ENCODE results near the gene PKIG. TPM values are rescaled to one million over a fixed set of nuclear protein-coding genes. Genes with fewer than 3 reads are reported as not detected.

PKIG gene
- total RNA-seq, 1 donor from 2014 or later = 326 TPM

DNA sequence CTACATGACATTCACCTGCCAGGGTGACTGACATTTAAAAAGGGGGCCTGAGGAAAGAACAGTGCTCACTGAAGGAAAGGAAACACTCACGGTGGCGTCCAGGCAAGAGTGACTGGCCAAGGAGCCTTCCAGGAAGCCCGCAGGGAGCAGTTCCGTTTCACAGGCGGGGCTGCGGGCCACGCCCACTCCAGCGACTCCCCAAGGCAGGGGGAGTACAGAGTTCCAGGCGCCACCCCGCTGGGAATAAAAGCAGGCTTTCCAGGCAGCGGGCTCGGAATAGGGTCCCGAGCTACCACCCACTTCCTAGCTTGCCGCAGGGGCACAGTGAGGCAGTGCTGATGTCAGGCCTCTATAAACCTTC lies 34.2 kb downstream of the PKIG start:
- DNase-seq (ENCODE audit: low read depth, low spot score) = no peak

DNA sequence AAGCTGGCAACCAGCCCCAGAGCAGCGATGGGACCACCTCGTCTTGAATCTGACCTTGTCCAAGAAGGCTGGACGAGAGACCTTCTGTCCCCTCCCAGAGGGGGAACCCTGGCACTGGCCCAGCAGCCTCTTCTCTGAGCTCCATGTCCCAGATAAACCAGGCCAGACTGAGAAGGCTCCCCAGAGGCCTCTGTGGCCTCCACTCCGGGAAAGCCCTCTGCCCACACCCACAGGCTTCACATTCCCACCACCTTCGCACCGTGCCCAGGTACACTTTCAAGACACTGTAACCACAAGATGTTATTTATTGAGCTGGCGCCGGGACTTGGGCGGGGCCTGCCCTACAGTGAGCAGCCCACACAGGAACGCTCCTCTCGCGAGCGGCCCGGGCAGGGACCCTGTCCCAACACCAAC lies 35.9 kb downstream of the PKIG start:
- no peak for DNase-seq (ENCODE audit: low read depth, low spot score)

DNA sequence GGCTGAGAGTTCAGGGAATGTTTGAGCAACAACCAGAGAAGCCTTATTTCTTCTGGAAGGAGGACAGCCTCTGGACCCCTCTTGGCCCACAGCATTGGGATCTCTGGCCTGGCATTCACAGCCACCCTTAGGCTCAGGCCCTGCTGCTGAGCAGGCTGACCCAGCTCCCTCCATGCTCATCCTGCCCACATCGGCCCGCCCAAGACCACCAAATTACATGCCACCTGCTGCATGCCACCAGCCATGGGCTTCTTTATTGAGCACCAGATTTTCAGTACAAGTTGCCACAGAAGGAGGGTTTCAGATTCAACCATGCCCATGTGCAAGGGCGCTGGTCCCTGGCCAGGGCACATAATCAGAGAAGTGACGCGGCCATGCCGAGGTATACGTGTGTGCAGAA lies 36.9 kb downstream of the PKIG start:
- DNase-seq (ENCODE audit: low read depth, low spot score) = no peak

DNA sequence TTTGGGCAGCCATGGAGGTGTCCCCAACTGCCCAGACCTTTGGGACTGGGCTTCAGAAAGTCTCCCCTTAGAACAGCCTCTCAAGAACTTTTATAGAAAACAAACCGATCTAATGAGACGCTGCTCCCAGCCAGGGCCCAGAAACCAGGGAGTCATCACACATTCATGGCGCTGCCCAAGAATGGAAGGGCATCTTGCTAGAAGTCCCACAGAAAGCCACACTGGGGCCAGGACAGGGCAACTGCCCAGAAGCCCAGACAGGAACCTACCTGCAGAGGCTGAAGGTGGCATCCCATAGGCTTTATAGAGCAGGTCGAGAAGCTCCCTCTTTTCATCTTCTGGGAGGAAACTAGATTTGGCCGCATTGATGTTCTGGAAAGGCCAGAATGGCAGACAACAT lies 37.7 kb downstream of the PKIG start:
- no peak for DNase-seq (ENCODE audit: low read depth, low spot score)

DNA sequence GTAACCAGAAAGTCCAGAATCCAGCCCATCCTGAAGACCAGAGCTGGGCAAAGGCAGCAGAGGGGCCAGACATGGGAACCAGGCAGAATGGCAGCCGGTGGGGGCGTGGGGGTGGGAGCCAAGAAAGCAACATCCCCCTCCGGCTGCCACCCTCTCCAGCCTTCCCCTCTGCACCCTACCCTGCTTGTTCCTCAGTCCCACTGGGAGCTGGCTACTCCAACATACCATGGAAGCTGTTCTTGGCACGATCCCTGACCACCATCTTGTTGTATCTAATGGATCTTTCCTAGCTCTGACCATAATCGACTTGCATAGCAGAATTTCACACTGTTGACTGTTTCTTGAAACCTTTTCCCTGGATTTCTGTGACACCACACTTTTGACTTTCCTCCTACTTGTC lies 38.9 kb downstream of the PKIG start:
- no peak for DNase-seq (ENCODE audit: low read depth, low spot score)

DNA sequence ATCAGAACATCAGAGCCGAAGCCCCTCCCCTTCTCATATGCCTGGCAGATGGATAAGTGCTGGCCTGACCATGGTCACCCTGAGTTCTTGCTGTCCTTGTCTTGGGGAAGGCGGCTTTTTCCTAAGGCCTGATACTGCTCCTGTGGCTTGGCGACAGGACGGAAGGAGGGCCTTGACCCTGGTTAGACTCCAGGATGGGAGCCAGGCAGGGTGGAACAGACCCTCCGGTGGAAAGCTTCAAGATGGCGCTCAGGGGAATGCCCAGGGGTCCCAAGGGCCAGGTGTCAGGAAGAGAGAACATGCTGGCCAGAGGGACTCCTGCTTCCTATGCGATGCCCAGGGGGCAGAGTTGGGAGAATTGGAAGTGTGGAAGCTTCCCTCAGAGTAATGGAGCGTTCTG lies 39.6 kb downstream of the PKIG start:
- DNase-seq (ENCODE audit: low read depth, low spot score) = no peak

DNA sequence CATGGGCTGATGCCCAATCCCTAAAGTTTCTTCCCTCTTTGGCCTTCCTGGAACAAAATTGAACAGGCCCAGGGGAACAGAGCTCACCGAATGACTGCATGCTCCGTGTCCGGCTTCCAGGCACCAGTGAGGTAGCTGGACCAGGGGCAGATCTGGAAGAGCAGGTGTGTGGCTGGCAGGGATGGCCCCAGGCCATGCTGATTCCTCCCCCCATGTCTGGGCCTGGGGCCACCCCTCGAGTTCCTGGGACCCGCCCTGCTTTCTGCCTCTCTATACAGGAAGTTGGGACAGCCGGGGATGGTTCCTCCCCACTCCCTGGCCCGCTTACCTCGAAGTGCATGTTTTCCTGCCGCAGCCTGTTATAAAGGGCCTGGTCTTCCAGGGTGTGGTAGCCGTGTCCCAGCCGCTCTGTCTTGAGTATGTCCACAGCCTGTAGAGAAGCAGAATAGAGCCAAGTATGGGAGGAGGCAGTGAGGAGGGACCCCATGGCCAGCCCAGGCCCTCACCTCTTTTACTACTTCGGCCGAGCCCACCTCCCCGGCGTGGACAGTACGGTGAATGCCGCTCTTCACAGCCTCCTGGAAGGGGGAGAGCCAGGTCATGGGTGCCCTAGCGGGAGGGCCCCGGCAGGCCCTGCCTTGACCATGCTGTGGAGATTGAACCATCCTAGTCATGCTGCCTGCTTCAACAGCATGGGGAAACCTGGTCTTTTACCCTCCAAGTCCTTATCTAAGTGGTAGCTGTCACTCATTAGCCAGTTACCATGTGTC lies 40.3 kb downstream of the PKIG start:
- no peak for DNase-seq (ENCODE audit: low read depth, low spot score)

DNA sequence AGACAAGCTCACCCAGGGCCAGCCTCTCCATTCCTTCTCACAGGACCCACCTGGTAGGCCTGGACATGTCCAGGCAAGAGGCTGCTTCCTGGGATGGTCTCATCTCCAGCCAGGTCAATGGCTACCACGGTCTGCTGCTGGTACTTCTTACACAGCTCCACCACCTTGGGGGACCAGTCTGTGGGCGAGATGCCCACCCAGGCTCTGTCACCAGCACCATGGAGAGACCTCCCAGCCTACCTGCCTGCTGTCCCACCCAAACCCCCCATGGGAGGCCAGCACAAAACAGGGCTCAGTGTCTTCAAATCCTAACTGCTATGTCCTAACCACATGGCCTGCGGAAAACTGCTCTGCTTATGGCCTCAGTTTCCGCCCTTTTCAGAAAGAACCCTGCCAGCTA lies 41.8 kb downstream of the PKIG start:
- DNase-seq (ENCODE audit: low read depth, low spot score) = no peak

DNA sequence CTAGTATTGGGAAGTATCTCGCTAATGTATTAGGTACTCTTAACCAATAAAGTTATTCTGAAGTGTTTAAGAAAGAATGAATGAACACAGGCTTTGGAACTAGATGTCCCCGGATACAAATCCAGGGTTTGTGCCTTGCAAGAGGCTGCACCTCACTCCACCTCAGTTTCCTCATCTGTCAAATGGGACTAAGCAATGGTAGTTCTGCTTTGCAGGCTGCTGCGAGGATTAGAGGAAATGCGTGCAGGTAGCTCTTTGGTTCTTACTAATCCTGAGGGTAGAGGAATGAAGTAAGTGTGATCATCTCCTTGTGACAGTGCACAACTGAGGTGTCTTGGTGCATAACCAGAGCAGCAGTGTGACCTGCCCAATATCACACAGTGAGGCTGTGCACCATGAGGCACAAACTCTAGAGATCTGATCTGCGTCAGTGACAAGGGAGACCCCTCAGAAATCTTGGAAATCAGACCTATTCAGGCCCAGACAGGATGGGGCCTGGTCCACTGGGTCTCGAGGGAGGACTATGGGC lies 42.4 kb downstream of the PKIG start:
- DNase-seq (ENCODE audit: low read depth, low spot score) = no peak

DNA sequence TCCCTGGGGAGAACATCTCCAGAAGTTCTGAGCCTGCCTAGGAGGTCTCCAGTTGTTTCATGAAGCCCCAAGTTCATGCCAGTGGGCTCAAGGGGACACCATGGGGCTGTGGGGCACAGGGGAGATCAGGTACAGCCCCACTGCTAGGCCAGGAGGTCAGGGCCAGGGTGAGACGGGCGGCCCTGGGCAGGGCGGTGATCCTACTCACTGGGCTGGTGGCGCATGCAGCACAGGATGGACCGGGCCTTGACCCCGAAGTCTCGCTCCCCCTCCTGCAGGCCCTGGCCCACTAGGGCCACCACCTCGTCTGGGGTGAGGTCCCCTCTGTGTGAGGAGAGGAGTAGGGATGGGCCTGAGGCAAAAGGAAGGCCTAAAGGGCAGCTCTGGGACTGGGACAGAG lies 43.0 kb downstream of the PKIG start:
- no peak for DNase-seq (ENCODE audit: low read depth, low spot score)

DNA sequence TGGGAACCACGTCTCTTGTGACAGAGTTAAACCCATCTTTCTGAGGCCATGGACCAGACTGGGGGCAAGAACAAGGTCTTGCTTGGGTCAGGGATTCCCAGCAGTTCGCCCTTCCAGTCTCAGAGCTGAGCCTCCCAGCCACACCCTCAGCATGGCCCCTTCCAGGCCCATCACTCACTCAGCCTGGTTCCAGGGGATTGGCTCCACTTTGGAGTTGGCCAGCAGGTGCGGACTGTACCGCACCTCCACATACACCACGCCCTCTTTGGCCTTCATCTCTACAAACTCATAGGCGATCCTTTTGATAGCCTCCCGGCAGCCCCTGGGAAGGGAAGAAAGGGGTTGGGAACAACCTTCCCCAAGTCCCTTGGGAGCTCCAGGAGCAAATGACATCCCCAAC lies 43.9 kb downstream of the PKIG start:
- no peak for DNase-seq (ENCODE audit: low read depth, low spot score)

DNA sequence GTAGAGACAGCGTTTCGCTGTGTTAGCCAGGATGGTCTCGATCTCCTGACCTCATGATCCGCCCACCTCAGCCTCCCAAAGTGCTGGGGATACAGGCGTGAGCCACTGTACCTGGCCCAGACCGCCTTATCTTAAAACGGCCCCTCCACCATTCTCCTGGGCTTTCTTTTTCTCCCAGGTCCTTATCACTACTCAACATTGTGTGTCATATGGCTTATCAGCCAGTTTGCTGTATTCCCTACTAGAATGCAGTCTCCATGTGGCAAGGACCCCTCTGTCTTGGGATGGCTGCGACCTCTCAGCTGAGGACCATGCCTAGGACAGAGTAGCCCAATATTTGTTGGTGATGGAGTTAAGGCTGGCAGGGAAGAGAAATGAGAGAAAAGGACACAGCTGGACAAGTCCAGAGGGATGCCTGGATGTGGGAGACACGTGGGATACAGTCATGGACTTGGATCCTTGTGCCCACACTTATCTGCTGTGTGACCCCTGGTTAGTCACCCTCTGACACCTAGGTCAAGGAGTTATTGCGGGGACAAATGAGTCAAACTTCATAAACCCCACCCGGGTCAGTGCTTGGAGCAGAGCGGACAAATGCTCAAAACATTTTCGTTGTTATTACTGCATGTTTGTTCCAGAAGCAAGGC lies 45.1 kb downstream of the PKIG start:
- no peak for DNase-seq (ENCODE audit: low read depth, low spot score)

DNA sequence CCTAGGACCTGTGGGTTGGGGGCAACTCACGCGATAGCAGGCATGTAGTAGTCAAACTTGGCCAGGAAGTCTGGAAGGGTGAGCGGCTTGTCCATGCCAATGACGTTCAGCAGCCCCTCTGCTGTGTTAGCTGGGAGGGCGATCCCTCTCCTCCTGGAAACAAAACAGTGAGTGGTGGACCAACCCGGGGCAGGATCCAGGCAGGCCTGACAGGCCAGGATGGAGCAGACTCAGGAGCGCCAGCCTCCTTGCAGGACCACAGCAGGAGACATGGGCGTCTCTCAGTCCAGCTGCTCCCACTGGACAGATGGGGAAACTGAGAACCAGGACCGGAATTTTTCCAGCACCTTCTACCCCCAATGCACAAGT lies 46.6 kb downstream of the PKIG start:
- DNase-seq (ENCODE audit: low read depth, low spot score) = no peak

DNA sequence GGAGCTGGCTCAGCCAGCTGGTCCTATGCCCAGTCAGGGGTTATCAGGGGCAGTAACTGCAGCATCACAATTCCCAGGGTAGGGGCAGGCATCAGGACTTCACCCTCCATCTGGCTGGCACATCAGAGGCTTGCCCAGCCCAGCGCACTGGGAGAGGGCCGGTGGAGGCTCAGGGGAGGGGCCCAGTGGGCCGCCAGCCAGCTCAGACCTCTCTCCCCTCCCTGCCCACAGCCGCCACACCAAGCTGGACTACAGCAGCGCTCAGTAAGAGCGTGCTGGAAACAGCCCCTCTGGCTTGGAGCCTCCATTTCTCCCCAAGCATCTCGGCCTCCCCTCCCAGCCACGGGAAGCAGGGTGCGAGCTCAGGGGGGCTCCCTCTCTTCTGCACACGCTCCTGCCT lies 47.2 kb downstream of the PKIG start:
- DNase-seq (ENCODE audit: low read depth, low spot score) = no peak

DNA sequence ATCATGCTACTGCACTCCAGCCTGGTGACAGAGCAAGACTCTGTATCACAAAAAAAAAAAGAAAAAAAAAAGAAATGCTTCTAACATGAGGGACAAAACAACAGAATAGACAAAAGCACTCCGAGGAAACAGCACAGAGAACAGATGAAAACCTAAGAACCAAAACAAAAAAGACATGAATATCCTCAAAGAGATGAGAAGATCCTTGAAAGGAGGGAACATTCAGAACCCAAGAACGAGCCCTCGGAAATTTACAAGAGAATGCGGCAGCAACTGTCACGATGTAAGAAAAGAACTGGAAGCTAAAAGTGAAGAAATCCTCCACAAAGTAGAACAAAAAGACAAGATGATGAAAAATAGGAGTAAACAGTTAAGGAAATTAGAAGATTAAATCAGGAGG lies 47.9 kb downstream of the PKIG start:
- DNase-seq (ENCODE audit: low read depth, low spot score) = no peak

DNA sequence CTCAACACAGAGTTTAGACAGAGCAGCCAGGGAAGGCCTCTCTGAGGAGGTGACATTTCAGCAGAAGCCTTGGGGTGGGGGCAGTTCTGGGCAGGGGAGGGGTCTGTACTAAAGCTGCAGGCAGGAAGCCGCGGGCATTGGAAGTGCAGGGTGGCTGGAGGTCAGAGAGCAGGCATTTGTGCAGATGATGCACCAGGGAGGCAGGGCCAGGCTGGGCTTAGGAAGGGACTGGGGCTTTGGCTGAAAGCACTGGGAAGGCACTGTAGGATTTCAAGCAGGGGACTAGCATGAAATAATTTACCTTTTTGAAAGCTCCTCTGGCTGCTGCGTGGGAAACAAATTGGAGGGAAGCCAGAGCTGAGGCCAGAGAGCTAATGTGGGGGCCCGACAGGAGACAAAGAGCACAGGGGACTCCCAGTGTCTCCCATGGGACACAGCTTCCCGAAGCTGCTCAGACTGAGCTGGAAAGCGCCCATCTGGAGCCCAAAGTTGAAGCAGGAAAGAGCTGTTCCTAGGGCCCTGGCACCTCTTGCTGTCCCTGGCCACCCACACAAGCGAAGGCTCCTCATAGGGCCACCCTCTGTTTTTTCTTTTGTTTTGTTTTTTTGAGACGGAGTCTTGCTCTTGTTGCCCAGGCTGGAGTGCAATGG lies 49.8 kb downstream of the PKIG start:
- no peak for DNase-seq (ENCODE audit: low read depth, low spot score)

DNA sequence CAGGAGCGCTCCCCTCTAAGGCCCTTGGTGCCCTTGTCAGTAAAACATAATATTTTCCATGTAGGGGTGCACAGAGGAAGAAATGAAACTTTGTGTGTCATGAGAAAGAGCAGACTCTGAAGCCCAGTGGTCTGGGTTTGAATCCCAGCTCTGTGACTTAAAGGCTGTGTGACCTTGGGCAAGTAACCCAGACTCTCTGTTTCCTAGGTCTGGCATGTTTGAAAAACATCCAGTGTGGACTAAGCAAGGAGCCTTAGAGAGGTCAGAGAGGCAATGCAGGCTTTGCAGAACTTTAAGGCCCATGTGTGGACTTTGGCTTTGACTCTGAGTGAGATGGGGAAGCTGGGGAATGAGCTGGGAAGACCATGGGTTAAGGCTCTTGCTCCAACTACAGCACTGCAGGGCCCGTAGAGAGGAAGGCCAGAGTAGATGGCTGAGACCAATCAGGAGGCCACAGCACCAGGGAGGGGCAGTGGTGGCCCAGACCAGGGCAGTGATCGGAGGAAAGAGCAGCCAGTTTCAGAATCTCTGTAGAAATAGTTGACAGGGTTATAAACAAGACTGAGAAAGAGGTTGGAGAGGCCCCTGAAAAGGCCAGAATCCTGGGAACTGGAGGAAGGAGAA lies 50.9 kb downstream of the PKIG start:
- no peak for DNase-seq (ENCODE audit: low read depth, low spot score)

DNA sequence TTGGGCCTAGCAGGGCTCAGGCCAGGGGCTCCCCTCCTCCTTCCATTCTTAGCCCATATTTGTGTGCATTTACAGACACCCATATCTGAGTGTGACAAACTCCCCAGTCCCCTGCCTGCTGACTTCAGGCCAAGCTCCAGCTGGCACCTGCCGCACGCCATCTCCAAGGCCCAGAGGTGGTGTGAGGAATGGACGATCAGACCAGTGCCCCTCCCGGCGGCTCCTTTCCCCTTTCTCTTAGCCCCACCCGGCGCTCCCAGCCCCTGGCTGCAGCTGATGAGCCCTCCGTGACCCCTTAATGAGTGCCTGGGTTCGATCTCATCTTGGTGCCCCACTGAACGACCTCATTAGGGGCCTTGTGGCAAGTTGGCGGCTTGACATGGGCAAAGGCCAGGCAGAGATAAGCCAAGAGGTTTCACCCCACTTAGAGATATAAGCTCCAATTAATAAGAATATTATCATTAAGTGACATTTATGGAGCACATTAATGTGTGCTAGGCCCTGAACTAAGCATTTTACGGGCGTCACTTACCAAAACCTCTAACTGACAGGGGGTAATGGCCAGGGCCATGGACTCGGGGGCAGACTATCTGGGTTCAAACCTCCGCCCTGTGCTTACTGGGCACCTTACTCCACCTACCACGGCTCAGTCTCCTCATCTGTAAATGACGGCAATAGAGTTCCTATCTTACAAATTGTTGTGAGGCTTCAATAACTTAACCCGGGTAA lies 51.7 kb downstream of the PKIG start:
- DNase-seq (ENCODE audit: low read depth, low spot score) = no peak

DNA sequence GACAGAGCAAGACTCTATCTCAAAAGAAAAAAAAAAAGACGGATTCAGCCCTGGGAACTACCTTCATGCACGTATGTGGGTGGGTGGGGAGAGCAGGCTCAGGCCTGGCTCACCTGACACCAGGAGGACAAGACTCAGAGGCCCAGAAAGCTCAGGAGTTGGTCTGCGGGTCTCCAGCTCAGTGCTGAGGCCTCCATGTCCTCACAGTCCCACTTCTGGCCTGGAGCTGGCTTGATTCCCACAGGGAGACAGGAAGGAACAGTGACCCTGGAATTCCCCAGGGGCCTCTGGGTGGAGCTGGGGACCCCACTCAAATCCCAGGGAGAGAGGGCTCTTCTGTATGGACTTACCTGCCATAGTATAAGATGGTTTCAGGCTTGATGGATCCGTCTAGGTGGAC lies 53.5 kb downstream of the PKIG start:
- no peak for DNase-seq (ENCODE audit: low read depth, low spot score)

DNA sequence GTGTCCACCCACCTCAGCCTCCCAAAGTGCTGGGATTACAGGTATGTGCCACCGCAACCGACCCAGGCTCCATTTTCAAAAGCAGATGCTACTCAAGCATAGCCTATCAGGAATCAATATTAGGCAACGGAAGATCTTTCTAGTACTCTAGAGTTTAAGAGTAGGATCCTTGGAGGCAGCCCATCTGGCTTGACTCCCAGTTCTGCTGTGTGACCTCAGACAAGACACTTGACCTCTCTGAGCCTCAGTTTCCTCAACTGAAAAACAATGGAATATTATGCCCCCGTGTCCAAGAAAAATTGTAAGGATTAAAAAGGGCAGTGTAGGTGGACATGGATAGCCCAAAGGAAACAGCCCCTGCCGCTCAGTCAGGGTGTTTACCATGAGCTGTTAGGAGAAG lies 54.7 kb downstream of the PKIG start:
- no peak for DNase-seq (ENCODE audit: low read depth, low spot score)

DNA sequence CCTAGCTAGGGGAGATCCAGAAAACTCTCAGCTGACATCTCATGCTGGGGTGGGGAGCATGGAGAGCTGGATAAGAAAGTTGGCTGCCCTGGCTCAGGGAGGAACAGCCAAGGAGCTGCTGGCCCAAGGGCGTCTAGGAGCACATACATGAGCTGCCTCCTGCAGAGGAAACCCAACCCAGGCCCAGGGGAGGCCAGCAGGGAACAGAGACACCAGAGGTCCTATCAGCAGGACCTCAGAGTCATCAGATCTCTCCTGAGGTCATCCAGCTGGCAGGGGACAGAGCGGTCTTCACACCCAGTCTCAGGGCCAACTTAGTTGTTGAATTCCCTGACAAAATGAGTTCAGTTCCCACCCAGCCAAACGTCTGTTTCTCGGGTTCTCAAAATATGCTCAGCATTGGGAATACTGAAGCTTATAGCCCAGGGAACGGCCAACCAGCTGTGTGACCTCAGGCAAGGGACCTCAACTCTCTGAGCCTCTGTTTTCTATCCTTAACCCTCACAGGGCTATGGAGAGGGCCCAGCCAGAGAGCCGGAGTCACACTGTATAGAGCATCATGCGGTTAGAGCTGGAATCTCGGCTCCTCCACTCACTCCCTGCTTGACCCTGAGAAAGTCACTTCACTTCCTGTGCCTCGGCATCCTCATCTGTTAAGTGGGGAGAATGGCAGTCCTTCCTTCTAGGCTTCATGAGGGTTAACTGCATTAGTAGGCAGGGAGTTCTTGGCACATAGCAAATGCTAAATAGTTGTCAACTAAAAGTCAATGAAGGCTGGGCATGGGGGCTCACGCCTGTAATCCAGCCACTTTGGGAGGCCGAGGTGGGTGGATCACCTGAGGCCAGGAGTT lies 55.4 kb downstream of the PKIG start:
- no peak for DNase-seq (ENCODE audit: low read depth, low spot score)

Data from pulmonary artery endothelial cell (primary cell).